ENCODE data around the gene METAP2. TPM values are rescaled to one million over a fixed set of nuclear protein-coding genes. Genes with fewer than 3 reads are reported as not detected.
"Not testable (repeated sequence)": the region's sequence is repeated elsewhere in the genome, so short reads cannot be mapped to it uniquely, and the experiment has no call there.

Gene METAP2
- total and polyA plus RNA-seq, 2 experiments from 2014 or later, result 55.6 to 64.3 TPM

DNA sequence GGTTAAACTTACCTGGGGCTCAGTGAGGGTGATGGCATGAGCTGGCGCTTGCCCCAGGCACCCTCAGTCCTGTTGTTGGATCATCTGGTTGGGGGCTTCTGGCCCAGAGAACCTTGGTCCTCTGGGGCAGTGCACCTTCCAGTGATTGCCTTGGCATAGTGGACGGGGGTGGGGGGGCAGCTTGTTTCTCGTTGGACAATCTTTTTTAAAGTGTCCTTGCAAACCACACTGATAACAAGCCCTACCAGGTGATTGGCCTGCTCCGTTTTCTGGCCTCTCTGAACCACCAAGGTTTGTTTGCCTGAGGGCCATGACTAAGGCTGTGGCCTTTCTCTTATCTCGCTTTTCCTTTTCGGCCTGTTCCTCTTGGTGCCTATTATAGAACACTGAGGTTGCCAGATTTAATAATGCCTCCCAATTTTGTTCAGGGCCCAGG is 19.2 kb upstream of the METAP2 start:
- DNase-seq; H2AFZ ChIP-seq; in situ Hi-C loops (cut with MboI); H3K4me3 ChIP-seq; H3K4me1 ChIP-seq (ENCODE audit: insufficient read depth); H3K79me2 ChIP-seq (ENCODE audit: insufficient read depth); H3K27ac ChIP-seq; H3K27me3 ChIP-seq (replicated peaks; ENCODE audit: insufficient read depth); H3K4me2 ChIP-seq (ENCODE audit: unreplicated experiment); H3K36me3 ChIP-seq (ENCODE audit: low read depth); H3K9ac ChIP-seq; H4K20me1 ChIP-seq (ENCODE audit: insufficient read depth); H3K9me3 ChIP-seq (ENCODE audit: low read depth); H3K9me2 ChIP-seq (ENCODE audit: insufficient read depth); H3F3A ChIP-seq (ENCODE audit: insufficient read depth): not testable (repeated sequence)
- WGBS, 2 experiments (ENCODE audit: low coverage in 1 of 2, low lambda C conversion rate in 2 of 2, missing lambda C conversion rate in 2 of 2), result 62 to 67% methylated on average over 6 of the region's 6 CpGs

- H3K9ac ChIP-seq; H3K4me1 ChIP-seq (ENCODE audit: insufficient read depth); H3F3A ChIP-seq (ENCODE audit: insufficient read depth); H3K36me3 ChIP-seq (ENCODE audit: low read depth); H3K4me2 ChIP-seq (ENCODE audit: unreplicated experiment); H3K79me2 ChIP-seq (ENCODE audit: insufficient read depth); H2AFZ ChIP-seq; in situ Hi-C loops (cut with MboI); H3K27ac ChIP-seq; H3K9me2 ChIP-seq (ENCODE audit: insufficient read depth); H4K20me1 ChIP-seq (ENCODE audit: insufficient read depth); H3K9me3 ChIP-seq (ENCODE audit: low read depth); H3K27me3 ChIP-seq (replicated peaks; ENCODE audit: insufficient read depth); H3K4me3 ChIP-seq: not testable (repeated sequence)
- 61 to 64% methylated on average over 8 of the region's 8 CpGs for WGBS, 2 experiments (ENCODE audit: low coverage in 1 of 2, low lambda C conversion rate in 2 of 2, missing lambda C conversion rate in 2 of 2)
- peak; percentile 49 for DNase-seq
Measured at GRCh38 chr12:95457605-95458004, 16.3 kb upstream of the METAP2 start.

DNA sequence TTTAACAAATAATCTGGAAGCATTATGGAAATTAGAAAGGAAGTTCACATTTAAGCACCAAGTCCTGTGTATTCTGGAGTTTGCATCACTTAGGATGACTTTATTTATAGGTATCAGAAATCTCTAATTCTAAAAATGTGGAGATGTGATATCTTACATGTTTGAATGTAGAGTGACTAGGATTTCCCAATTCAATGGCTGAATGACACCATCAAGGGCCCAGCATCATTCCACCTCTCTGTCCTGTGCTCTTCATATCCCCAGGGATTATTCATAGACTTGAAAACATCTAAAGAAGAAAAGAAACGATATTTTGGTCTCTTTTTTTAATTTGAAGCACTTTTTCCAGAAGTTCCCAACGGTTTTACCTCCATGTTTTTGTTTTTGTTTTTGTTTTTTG is 15.2 kb upstream of the METAP2 start:
- H3K36me3 ChIP-seq (ENCODE audit: low read depth), result no peaks in the 10 kb centered on the region

DNA sequence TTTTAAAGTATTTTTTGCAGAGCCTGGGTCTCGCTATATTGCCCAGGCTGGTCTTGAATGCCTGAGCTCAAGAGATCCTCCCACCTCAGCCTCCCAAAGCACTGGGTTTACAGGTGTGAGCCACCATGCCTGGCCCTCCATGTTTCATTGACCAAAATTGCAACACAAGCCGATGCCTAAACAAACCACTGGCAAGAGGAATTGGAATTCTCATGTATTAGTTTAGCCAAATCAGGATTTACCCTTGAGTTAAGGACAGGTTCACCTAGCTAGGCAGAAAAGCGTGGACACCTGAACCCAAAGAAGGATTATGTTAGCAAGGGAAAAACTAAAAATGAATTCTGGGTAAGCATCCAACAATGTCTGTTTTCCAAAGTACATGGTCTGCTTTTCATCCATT is 14.6 kb upstream of the METAP2 start:
- Histone ChIP-seq H3K4me3 (no peak overlapping the region), H3K4me1 (ENCODE audit: insufficient read depth) (no peaks in the 10 kb centered on the region), H3F3A (ENCODE audit: insufficient read depth) (no peaks in the 10 kb centered on the region), H3K9me3 (ENCODE audit: low read depth) (no peaks in the 10 kb centered on the region), H3K27ac (no peak overlapping the region), H2AFZ (no peak overlapping the region), H3K27me3 (replicated peaks; ENCODE audit: insufficient read depth) (no peaks in the 10 kb centered on the region), H3K4me2 (ENCODE audit: unreplicated experiment) (no peak overlapping the region), H4K20me1 (ENCODE audit: insufficient read depth) (no peaks in the 10 kb centered on the region), H3K79me2 (ENCODE audit: insufficient read depth) (no peaks in the 10 kb centered on the region), H3K9me2 (ENCODE audit: insufficient read depth) (no peaks in the 10 kb centered on the region), H3K9ac (no peak overlapping the region), H3K36me3 (ENCODE audit: low read depth) (no peaks in the 10 kb centered on the region)
- TF ChIP-seq EZH2 (IDR thresholded peaks at IDR 0.05; ENCODE audit: insufficient read depth, poor library complexity, severe bottlenecking) (no peak), EZH2phosphoT487 (IDR thresholded peaks at IDR 0.05; ENCODE audit: insufficient read depth, low read depth) (no peak)
- DNase-seq, result no peak
- in situ Hi-C loops (cut with MboI), result no loop called here
- WGBS, 2 experiments (ENCODE audit: low coverage in 1 of 2, low lambda C conversion rate in 2 of 2, missing lambda C conversion rate in 2 of 2), result 51 to 65% methylated on average over 3 of the region's 3 CpGs

More for the DNA sequence above, 15.2 kb upstream of the METAP2 start:
- Histone ChIP-seq H3K9me3 (ENCODE audit: low read depth) (no peaks in the 10 kb centered on the region), H3K27ac (no peak overlapping the region), H3K4me3 (no peak overlapping the region), H3F3A (ENCODE audit: insufficient read depth) (no peaks in the 10 kb centered on the region), H3K4me2 (ENCODE audit: unreplicated experiment) (no peak overlapping the region), H3K4me1 (ENCODE audit: insufficient read depth) (no peaks in the 10 kb centered on the region), H4K20me1 (ENCODE audit: insufficient read depth) (no peaks in the 10 kb centered on the region), H3K27me3 (replicated peaks; ENCODE audit: insufficient read depth) (no peaks in the 10 kb centered on the region), H3K9ac (no peak overlapping the region), H3K79me2 (ENCODE audit: insufficient read depth) (no peaks in the 10 kb centered on the region), H3K9me2 (ENCODE audit: insufficient read depth) (no peaks in the 10 kb centered on the region), H2AFZ (no peak overlapping the region)
- 16 to 18% methylated on average over 2 of the region's 2 CpGs for WGBS, 2 experiments (ENCODE audit: low coverage in 1 of 2, low lambda C conversion rate in 2 of 2, missing lambda C conversion rate in 2 of 2)
- in situ Hi-C loops (cut with MboI), result no loop called here
- no peak for TF ChIP-seq EZH2phosphoT487 (IDR thresholded peaks at IDR 0.05; ENCODE audit: insufficient read depth, low read depth)
- no peak for TF ChIP-seq EZH2 (IDR thresholded peaks at IDR 0.05; ENCODE audit: insufficient read depth, poor library complexity, severe bottlenecking)
- DNase-seq, result no peak

- Histone ChIP-seq H3K4me1 (ENCODE audit: insufficient read depth) (no peaks in the 10 kb centered on the region), H3K36me3 (ENCODE audit: low read depth) (no peaks in the 10 kb centered on the region), H3K4me3 (no peak overlapping the region), H3K27me3 (replicated peaks; ENCODE audit: insufficient read depth) (no peaks in the 10 kb centered on the region), H3K27ac (no peak overlapping the region), H3K9me3 (ENCODE audit: low read depth) (no peaks in the 10 kb centered on the region), H3K79me2 (ENCODE audit: insufficient read depth) (no peaks in the 10 kb centered on the region), H3K4me2 (ENCODE audit: unreplicated experiment) (no peak overlapping the region), H3K9ac (no peak overlapping the region), H3F3A (ENCODE audit: insufficient read depth) (no peaks in the 10 kb centered on the region), H3K9me2 (ENCODE audit: insufficient read depth) (no peaks in the 10 kb centered on the region), H2AFZ (no peak overlapping the region), H4K20me1 (ENCODE audit: insufficient read depth) (no peaks in the 10 kb centered on the region)
- TF ChIP-seq EZH2phosphoT487 (IDR thresholded peaks at IDR 0.05; ENCODE audit: insufficient read depth, low read depth) (no peak), EZH2 (IDR thresholded peaks at IDR 0.05; ENCODE audit: insufficient read depth, poor library complexity, severe bottlenecking) (no peak)
- WGBS, 2 experiments (ENCODE audit: low coverage in 1 of 2, low lambda C conversion rate in 2 of 2, missing lambda C conversion rate in 2 of 2), result 14% methylated on average over 1 of the region's 1 CpG
- no peak for DNase-seq
- in situ Hi-C loops (cut with MboI), result no loop called here
Measured at GRCh38 chr12:95460105-95460504, 13.8 kb upstream of the METAP2 start.

All from GM23248 (cell line).